Fibroblast of skin of abdomen (primary cell): Measurements from ENCODE around the gene NUMB.
"Not testable (repeated sequence)": the region's sequence is repeated elsewhere in the genome, so short reads cannot be mapped to it uniquely, and the experiment has no call there.

Source experiments
- DNase-seq: peaks from one replicate; pipeline ENCODE4 v3.0.0-alpha.2; 2013

NUMB gene

DNA sequence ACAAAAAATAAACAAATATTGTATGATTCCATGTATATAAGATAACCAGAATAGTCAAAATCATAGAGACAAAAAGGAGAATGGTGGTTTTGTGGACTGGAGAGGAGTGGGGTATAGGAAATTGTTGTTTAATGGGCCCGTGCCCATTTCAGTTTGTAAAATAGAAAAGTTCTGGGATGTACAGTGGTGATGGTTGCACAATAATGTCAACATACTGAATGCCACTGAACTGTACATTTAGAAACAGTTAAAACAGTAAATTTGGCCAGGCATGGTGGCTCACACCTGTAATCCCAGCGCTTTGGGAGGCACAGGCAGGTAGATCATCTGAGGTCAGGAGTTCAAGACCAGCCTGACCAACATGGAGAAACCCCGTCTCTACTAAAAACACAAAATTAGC, 40.1 kb downstream of the NUMB start:
- DNase-seq = no peak

GRCh38 chr14:73406248-73406647, 52.1 kb downstream of the NUMB start:
- DNase-seq = not testable (repeated sequence)

GRCh38 chr14:73403181-73403752, 55.1 kb downstream of the NUMB start:
- peak; percentile 22 for DNase-seq

DNA sequence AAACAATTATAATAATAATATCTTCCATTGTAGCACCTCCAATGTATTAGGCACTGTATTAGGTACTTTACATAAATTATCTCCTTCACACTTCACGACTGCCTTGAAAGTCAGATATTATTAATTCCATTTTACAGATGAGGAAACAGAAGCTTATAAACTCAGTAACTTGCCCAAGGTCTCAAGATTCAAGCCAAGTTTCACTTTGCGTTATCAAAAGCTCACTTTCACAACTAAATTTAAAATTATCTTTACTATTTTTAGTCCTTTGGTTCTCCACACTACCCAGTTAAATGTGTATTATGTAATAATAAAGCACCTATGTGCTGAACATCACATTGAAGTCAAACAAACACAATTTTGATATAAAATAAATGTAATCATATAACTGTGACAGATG, 55.8 kb downstream of the NUMB start:
- DNase-seq = no peak

- no peak for DNase-seq
Measured at GRCh38 chr14:73397810-73398209, 60.5 kb downstream of the NUMB start.

DNA sequence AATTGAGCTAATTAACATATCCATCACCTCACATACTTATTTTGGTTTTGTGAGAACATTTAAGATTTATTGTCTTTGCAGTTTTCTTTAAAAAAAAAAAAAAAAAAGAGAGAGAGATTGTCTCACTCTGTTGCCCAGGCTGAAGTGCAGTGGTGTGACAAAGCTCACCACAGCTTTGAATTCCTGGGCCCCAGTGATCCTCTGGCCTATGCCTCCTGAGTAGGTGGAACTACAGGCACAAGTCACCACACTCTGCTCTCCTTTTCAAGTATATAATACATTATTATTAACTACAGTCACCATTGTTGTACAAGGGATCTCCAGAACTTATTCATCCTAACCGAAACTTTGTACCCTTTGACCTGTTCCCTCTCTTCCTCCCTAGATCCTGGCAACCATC, 64.0 kb downstream of the NUMB start:
- no peak for DNase-seq

DNA sequence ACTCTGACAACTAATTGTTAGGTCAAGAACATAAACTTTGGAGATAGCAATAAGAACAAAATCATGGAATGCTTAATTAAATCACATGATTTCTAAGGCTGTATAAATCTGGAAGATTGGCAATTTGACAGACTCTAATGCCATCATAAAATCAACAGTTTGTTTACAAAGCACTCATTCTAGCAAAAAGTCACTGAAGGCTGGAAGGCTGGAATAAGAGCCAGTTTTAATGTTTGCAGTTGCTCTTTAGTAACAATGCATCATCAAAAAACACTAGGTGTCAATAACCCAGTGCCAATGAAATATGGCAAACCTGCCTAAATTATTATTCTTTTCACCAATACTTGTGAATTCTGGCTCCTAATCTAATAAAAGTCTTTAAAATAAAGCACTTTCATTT, 65.0 kb downstream of the NUMB start:
- DNase-seq = no peak

- DNase-seq = no peak
Measured at GRCh38 chr14:73392329-73393257, 65.8 kb downstream of the NUMB start.

GRCh38 chr14:73387860-73388259, 70.5 kb downstream of the NUMB start:
- not testable (repeated sequence) for DNase-seq

DNA sequence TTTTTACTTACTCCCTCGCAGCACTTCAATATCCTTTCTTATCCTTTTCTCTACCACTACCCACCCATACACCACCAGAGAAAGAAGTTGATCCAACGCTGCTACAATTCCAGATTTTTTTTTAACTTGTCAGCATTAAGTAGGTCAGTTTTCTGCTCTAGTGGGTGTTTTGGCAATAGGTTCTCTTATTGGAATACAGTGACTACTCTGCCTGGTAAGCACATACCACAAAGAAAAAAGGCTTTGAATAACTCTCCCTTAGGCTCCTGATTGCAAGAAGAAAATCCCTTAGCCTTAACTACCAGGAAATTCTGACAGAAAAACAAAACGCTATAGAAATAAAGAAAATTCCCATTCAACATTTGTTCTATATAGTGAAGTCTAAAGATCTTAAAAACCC, 72.0 kb downstream of the NUMB start:
- no peak for DNase-seq

DNA sequence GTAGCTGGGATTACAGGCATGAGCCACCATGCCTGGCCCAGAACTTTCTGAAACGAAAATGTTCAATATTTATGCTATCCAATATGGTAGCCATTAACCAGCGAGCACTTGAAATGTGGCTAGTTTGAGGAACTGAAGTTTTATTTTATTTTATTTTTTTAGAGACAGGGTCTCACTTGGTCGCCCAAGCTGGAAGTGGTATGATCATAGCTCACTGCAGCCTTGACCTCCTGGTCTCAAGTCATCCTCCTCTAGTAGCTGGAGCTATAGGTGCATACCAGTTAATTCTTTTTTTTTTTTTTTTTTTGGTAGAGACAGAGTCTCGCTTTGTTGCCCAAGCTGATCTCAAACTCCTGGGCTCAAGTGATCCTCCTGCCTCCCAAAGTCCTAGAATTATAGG, 73.3 kb downstream of the NUMB start:
- DNase-seq = not testable (repeated sequence)

DNA sequence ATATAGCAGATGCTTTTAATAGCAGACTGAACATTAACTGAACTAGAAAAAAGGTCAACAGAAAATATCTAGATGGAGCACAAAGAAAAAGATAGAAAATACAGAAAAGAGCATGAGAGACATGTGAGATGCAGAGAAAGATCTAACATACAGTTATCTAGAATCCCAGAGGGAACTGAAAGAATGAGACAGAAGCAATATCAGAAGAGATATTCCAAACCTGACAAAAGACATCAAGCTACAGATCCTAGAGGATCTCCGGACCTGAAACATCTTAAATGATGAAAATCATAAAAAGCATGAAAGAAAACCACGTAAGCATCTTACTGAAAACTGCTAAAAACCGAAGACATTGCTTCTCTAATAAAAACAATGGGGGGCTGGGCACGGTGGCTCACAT, 75.0 kb downstream of the NUMB start:
- no peak for DNase-seq

- no peak for DNase-seq
Measured at GRCh38 chr14:73381380-73382013, 76.8 kb downstream of the NUMB start.

DNA sequence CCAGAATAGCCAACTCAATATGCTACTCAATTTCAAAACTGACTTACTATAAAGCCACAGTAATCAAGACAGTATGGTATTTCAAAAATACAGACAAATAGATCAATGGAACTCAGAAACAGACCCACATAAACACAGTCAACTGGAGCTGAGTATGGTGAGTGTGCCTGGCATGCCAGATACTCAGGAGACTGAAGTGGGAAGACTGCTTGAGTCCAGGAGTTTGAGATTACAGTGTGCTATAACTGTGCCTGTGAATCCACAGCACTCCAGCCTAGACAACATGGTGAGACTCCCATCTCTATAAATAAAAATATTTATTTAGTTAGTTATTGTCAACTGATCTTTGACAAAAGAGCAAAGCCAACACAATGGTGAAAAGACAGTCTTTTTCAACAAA, 81.8 kb downstream of the NUMB start:
- no peak for DNase-seq

DNA sequence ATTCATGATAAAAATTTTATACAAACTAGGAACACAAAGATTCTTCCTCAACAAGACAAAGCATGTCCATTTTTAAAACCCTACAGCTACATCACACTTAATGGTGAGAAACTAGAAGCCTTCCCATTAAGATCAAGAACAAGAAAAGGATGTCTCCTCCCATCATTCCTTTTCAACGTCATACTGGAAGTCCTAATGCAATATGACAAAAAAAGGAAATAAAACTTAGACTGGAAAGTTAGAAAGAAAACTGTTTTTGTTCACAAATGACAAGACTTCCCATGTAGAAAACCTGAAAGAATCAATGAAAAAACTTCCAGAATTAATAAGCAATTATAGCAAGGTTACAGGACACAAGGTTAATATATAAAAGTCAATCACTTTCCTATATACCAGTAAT, 82.5 kb downstream of the NUMB start:
- no peak for DNase-seq

DNA sequence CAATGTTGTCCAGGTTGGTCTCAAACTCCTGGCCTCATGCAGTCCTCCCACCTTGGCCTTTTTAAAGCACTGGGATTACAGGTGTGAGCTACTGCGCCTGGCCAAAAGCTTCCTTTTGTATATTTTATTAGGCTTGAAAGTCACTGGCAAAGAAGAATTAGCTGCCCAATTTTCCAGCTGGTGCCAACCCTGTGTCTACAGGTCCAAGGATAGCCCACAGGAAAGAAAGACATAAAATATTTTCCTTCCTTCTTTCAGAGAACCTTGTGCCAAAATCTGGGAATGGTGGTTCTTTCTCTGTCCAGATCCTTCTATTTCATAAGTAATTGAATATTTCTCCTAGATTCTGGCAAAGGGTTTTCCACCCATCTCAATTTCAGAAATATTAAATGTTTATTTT, 84.1 kb downstream of the NUMB start:
- DNase-seq = no peak

GRCh38 chr14:73372529-73372928, 85.8 kb downstream of the NUMB start:
- DNase-seq = no peak

GRCh38 chr14:73370561-73370960, 87.8 kb downstream of the NUMB start:
- DNase-seq = no peak

GRCh38 chr14:73369428-73369827, 88.9 kb downstream of the NUMB start:
- DNase-seq = no peak

DNA sequence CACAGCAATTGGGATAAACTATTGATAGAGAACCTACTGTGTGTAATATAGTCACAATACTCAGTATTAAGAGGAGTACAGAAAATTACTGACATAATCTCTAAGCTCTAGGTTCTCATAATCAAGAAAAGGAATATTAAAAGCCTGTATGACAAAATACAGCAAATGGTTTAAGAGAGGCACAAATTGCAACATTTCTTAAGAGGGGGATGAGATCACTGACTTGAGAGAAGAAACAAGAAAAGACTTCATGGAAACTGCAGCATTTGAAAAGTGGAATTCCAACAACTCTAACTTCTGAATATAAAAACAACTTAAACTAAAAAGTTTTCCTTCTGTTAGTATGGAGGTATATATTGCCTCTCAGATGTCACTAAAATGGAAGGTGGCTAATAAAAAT, 89.7 kb downstream of the NUMB start:
- no peak for DNase-seq

DNA sequence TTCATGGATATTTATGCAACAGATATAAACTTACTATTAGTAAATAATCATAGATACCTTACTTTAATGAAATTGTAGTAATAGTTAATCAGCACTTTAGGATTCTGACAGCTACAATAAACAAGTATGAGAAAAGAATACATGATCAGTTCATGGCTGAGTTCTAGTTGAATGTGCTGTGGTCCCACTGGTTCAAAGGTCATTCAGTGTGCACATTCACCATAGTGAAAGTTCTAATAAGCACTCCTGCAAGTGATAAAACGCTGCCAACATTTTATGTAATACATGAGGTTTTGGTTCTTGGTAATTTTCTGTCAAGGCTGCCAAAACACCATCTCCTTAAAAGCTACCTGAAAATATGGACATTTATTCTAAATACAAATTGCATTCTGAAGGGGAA, 92.6 kb downstream of the NUMB start:
- DNase-seq = no peak

- no peak for DNase-seq
Measured at GRCh38 chr14:73364559-73364958, 93.8 kb downstream of the NUMB start.

DNA sequence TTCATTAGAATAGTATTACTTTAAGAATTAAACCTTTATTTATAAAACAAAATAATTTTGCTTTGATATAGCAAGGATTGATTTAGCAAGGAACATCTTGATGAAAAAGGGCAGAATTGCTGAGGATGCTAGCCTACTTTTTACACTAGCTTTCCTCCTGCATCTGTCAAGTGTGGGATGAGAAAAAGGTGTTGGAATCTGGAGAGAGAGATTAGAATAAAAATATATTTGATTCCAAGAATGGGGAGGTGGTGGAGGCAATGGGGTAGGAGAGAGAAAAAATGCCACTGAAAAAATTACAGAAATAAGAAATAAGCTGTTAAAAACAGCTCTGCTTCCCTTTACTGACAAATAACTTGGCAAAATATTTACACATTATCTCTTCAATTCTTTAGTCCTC, 98.9 kb downstream of the NUMB start:
- no peak for DNase-seq

DNA sequence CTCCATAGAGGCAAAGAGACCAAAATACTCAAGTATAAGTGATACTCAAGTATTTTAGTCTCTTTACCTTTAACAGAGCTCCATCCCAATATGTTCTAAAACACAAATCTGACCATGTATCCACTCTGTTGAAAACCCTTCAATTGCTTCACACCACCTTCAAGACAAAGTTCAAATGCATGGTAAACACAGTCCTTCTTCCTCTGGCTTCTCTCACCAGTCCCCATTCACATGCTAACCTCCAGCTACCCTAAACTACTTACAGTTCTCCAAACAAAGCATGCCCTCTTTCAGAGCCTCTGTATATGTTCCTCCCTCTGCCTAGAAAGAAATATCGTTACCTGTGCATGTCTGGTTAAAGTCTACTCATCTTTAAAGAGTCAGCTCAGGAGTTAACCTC, 100.2 kb downstream of the NUMB start:
- no peak for DNase-seq
